ENCODE measurements around the gene SLC1A3.

SLC1A3 gene

GRCh38 chr5:36723912-36724311 lies 117.5 kb downstream of the SLC1A3 start:
- H3K4me3 ChIP-seq (ENCODE audit: low read length), result no peak overlapping the region
- no peak for TF ChIP-seq CTCF (conservative IDR thresholded peaks at IDR 0.05; ENCODE audit: low read length)
- DNase-seq (ENCODE audit: low read depth), result no peak

GRCh38 chr5:36724467-36725332 lies 118.3 kb downstream of the SLC1A3 start:
- no peak for DNase-seq (ENCODE audit: low read depth)
- TF ChIP-seq CTCF (conservative IDR thresholded peaks at IDR 0.05; ENCODE audit: low read length), result no peak
- no peak overlapping the region for H3K4me3 ChIP-seq (ENCODE audit: low read length)

- DNase-seq (ENCODE audit: low read depth), result no peak
- H3K4me3 ChIP-seq (ENCODE audit: low read length), result no peak overlapping the region
- TF ChIP-seq CTCF (conservative IDR thresholded peaks at IDR 0.05; ENCODE audit: low read length), result no peak
These were observed 119.9 kb downstream of the SLC1A3 start for GRCh38 chr5:36726317-36726716.

- no peak for TF ChIP-seq CTCF (conservative IDR thresholded peaks at IDR 0.05; ENCODE audit: low read length)
- H3K4me3 ChIP-seq (ENCODE audit: low read length), result no peak overlapping the region
- no peak for DNase-seq (ENCODE audit: low read depth)
These were observed 120.4 kb downstream of the SLC1A3 start for GRCh38 chr5:36726767-36727166.

GRCh38 chr5:36728697-36729543 lies 122.5 kb downstream of the SLC1A3 start:
- DNase-seq (ENCODE audit: low read depth), result peak; percentile 63
- H3K4me3 ChIP-seq (ENCODE audit: low read length), result no peak overlapping the region
- TF ChIP-seq CTCF (conservative IDR thresholded peaks at IDR 0.05; ENCODE audit: low read length), result peak; percentile 77

- no peak overlapping the region for H3K4me3 ChIP-seq (ENCODE audit: low read length)
- no peak for TF ChIP-seq CTCF (conservative IDR thresholded peaks at IDR 0.05; ENCODE audit: low read length)
- no peak for DNase-seq (ENCODE audit: low read depth)
These were observed 124.3 kb downstream of the SLC1A3 start for GRCh38 chr5:36730537-36731216.
